ENCODE data around the gene RGS3.
"Not testable (repeated sequence)": the region's sequence is repeated elsewhere in the genome, so short reads cannot be mapped to it uniquely, and the experiment has no call there.

Gene RGS3

GRCh38 chr9:113532809-113533190, 69.3 kb downstream of the RGS3 start:
- DNase-seq = no peak

- no peak for DNase-seq
Observed at GRCh38 chr9:113533335-113534225, 70.1 kb downstream of the RGS3 start.

- no peak for DNase-seq
Observed at GRCh38 chr9:113535756-113536155, 72.2 kb downstream of the RGS3 start.

- DNase-seq = no peak
Observed at GRCh38 chr9:113536166-113536482, 72.6 kb downstream of the RGS3 start.

- peak; percentile 40 for DNase-seq
Observed at GRCh38 chr9:113536483-113537228, 73.1 kb downstream of the RGS3 start.

- no peak for DNase-seq
Observed at GRCh38 chr9:113537229-113537810, 73.8 kb downstream of the RGS3 start.

GRCh38 chr9:113538131-113538530, 74.6 kb downstream of the RGS3 start:
- DNase-seq = no peak

- no peak for DNase-seq
Observed at GRCh38 chr9:113538701-113539430, 75.3 kb downstream of the RGS3 start.

- no peak for DNase-seq
Observed at GRCh38 chr9:113540466-113540865, 76.9 kb downstream of the RGS3 start.

GRCh38 chr9:113541019-113541900, 77.7 kb downstream of the RGS3 start:
- peak; percentile 28 for DNase-seq

GRCh38 chr9:113542006-113542405, 78.5 kb downstream of the RGS3 start:
- no peak for DNase-seq

GRCh38 chr9:113542741-113543140, 79.2 kb downstream of the RGS3 start:
- DNase-seq = no peak

GRCh38 chr9:113543296-113543981, 79.9 kb downstream of the RGS3 start:
- DNase-seq = no peak

- DNase-seq = no peak
Observed at GRCh38 chr9:113543982-113544303, 80.4 kb downstream of the RGS3 start.

GRCh38 chr9:113545068-113545467, 81.5 kb downstream of the RGS3 start:
- no peak for DNase-seq

GRCh38 chr9:113546566-113546965, 83.0 kb downstream of the RGS3 start:
- DNase-seq = no peak

GRCh38 chr9:113547501-113547900, 84.0 kb downstream of the RGS3 start:
- DNase-seq = no peak

- peak; percentile 55 for DNase-seq
Observed at GRCh38 chr9:113548221-113549041, 84.9 kb downstream of the RGS3 start.

- not testable (repeated sequence) for DNase-seq
Observed at GRCh38 chr9:113549892-113550291, 86.4 kb downstream of the RGS3 start.

- DNase-seq = no peak
Observed at GRCh38 chr9:113556877-113557593, 93.5 kb downstream of the RGS3 start.

Measured in MV-4-11 (cell line).